Ovary (tissue), 9 donors: ENCODE results near the gene BLOC1S1. TPM values are rescaled to one million over a fixed set of nuclear protein-coding genes. Genes with fewer than 3 reads are reported as not detected.

Experiments used
- DNase-seq, 5 donors: peaks; one replicate each; pipeline ENCODE4 v3.0.0-alpha.2; 2019 to 2020
- H3K27ac ChIP-seq, 2 donors: fragments of 200-600 bp; one replicate each; pipeline versions ENCODE4 v1.5.1 to v1.8.0; 2019 to 2022
- H3K27me3 ChIP-seq: fragments of 200-600 bp; one replicate; pipeline ENCODE4 v1.8.0; 2022
- H3K36me3 ChIP-seq: fragments of 200-600 bp; sonication (generic); one replicate; pipeline ENCODE4 v1.5.1; 2019
- H3K4me1 ChIP-seq: one replicate; pipeline ENCODE4 v1.8.1; 2013; ENCODE audit warnings: mild to moderate bottlenecking, moderate library complexity; ENCODE audit not compliant: insufficient read depth
- H3K4me3 ChIP-seq: fragments of 200-600 bp; sonication (generic); one replicate; pipeline ENCODE4 v1.5.1; 2017
- H3K9me3 ChIP-seq, 2 donors: fragments of 200-600 bp in 1 of 2; sonication (generic) in 1 of 2; one replicate each; pipeline versions ENCODE4 v1.5.1 to v1.8.1; 2013 to 2019; ENCODE audit warnings: mild to moderate bottlenecking in 1 of 2, moderate library complexity in 1 of 2
- CTCF ChIP-seq, 3 donors: fragments of 450-650 bp in 2 of 3; fragments of 200-600 bp in 1 of 3; IDR thresholded peaks; one replicate each; pipeline versions ENCODE4 v1.5.1 to v1.8.0; 2016 to 2022; ENCODE audit warnings: antibody characterized with exemption in 3 of 3, mild to moderate bottlenecking in 1 of 3
- EP300 ChIP-seq: sonication (generic); formaldehyde crosslinking; IDR thresholded peaks from one replicate; pipeline ENCODE4 v1.6.1; 2017; ENCODE audit warnings: antibody characterized with exemption
- POLR2A ChIP-seq: fragments of 450-650 bp; IDR thresholded peaks from one replicate; pipeline ENCODE4 v1.6.1; 2017; ENCODE audit warnings: antibody characterized with exemption, mild to moderate bottlenecking, moderate library complexity
- WGBS, 3 donors: extraction: QIAGEN DNeasy Blood & Tissue Kit in 1 of 3; methylation state at CpG; one replicate each; pipeline versions ENCODE4 v1.1.5 to v1.1.7; 2013 to 2017; 5-methylcytosine and 5-hydroxymethylcytosine counted together
- intact Hi-C, 4 donors: fragments of 100-400 bp; cut with DNase I; formaldehyde crosslinking; loops; one replicate each; pipeline versions ENCODE4 v1.11.0 to v1.15.1; 2022 to 2023
- polyA plus RNA-seq, 2 donors: library from polyadenylated mRNA; stranded (reverse); fragments of 200-250 nt in 1 of 2; fragments of 350-450 nt in 1 of 2; fragmentation: Illumina TruSeq in 1 of 2; extraction: RNeasy Lipid Tissue Mini Kit (QIAGEN cat#74804) in 1 of 2; gene quantifications; one replicate each; pipeline ENCODE4 v1.2.3, GENCODE V29; 2013 to 2014
- total RNA-seq, 7 donors: library from RNA; depleted of rRNA in 2 of 7; stranded (reverse); fragments of >200 nt in 2 of 7; fragmentation: NEBNext Ultra II Directional in 3 of 7; extraction: Animal tissue kit (Norgen Biotek cat#: 25700) in 3 of 7; gene quantifications; one replicate each; pipeline versions ENCODE4 v1.1.0 to v1.2.4, GENCODE V29; 2016 to 2023
- donor health status: DM: no; HTN: no; CAD: no; lungs with moderate emphysema.
- donor health status: DM: no; HTN: no; CAD: no.
- donor health status: Bipolar disorder and iron deficiency.
- donor health status: DM: yes; HTN: yes; CAD: no.
- donor health status: DM: no; HTN: no; CAD: no.
- donor health status: DM: yes; HTN: yes; CAD: no.

Gene BLOC1S1
- total and polyA plus RNA-seq, 9 donors: 96.0 to 214 (median 120) TPM

GRCh38 chr12:55682087-55682796 lies 33.6 kb upstream of the BLOC1S1 start:
- no peaks in the 10 kb centered on the region for H3K27me3 ChIP-seq
- no peaks in the 10 kb centered on the region for H3K4me1 ChIP-seq
- peak in 1 of 5 donors; percentile 18 for DNase-seq
- intact Hi-C loops: no loop called here
- TF ChIP-seq POLR2A (no peak), EP300 (no peak), CTCF (IDR thresholded peaks at IDR 0.05) (no peak)
- WGBS, 3 donors: 80 to 85% (median 82%) methylated on average over 13 of the region's 13 CpGs
- no peaks in the 10 kb centered on the region for H3K36me3 ChIP-seq
- no peak overlapping the region for H3K27ac ChIP-seq
- peak overlapping the region; percentile 6 for H3K4me3 ChIP-seq
- H3K9me3 ChIP-seq: no peaks in the 10 kb centered on the region

GRCh38 chr12:55683676-55684075 lies 32.2 kb upstream of the BLOC1S1 start:
- no peak overlapping the region for H3K4me3 ChIP-seq
- no peaks in the 10 kb centered on the region for H3K27me3 ChIP-seq
- intact Hi-C loops: no loop called here
- H3K27ac ChIP-seq: no peak overlapping the region
- DNase-seq: peak in 1 of 5 donors; percentile 5
- TF ChIP-seq CTCF (IDR thresholded peaks at IDR 0.05) (no peak), EP300 (no peak), POLR2A (no peak)
- no peaks in the 10 kb centered on the region for H3K9me3 ChIP-seq
- H3K4me1 ChIP-seq: no peaks in the 10 kb centered on the region
- no peaks in the 10 kb centered on the region for H3K36me3 ChIP-seq
- WGBS, 3 donors: 80 to 89% (median 87%) methylated on average over 7 of the region's 7 CpGs

- TF ChIP-seq POLR2A (no peak), CTCF (IDR thresholded peaks at IDR 0.05) (no peak), EP300 (no peak)
- no peaks in the 10 kb centered on the region for H3K36me3 ChIP-seq
- intact Hi-C loops: no loop called here
- H3K4me3 ChIP-seq: no peak overlapping the region
- 93 to 95% (median 94%) methylated on average over 20 of the region's 20 CpGs for WGBS, 3 donors
- H3K27me3 ChIP-seq: no peaks in the 10 kb centered on the region
- no peak overlapping the region for H3K27ac ChIP-seq
- DNase-seq: no peak
- no peaks in the 10 kb centered on the region for H3K9me3 ChIP-seq
- H3K4me1 ChIP-seq: no peaks in the 10 kb centered on the region
These were observed 31.0 kb upstream of the BLOC1S1 start for GRCh38 chr12:55684761-55685370.

- no peaks in the 10 kb centered on the region for H3K36me3 ChIP-seq
- DNase-seq: peak in 1 of 5 donors; percentile 27
- whole genome bisulfite sequencing, 3 donors: 91 to 95% (median 92%) methylated on average over 5 of the region's 5 CpGs
- no peaks in the 10 kb centered on the region for H3K27me3 ChIP-seq
- no peak overlapping the region for H3K4me3 ChIP-seq
- no peaks in the 10 kb centered on the region for H3K4me1 ChIP-seq
- intact Hi-C loops: no loop called here
- TF ChIP-seq CTCF (IDR thresholded peaks at IDR 0.05): no peak
- TF ChIP-seq EP300: no peak
- no peak for TF ChIP-seq POLR2A
- H3K27ac ChIP-seq: no peak overlapping the region
- no peaks in the 10 kb centered on the region for H3K9me3 ChIP-seq
These were observed 30.2 kb upstream of the BLOC1S1 start for GRCh38 chr12:55685671-55686070.
